SK-N-SH treated with all-trans-retinoic acid at 6 μM for 48 hours (cell line): Measurements from ENCODE around the gene AHRR.

Experiments used
- ARNTL ChIP-seq: fragments of 450-650 bp; formaldehyde crosslinking; IDR thresholded peaks from 2 replicates; pipeline ENCODE4 v1.5.0; 2020; ENCODE audit warnings: low read depth, mild to moderate bottlenecking, moderate library complexity, borderline replicate concordance
- ZFP3 ChIP-seq: fragments of 250-450 bp; sonication (Bioruptor Pico); IDR thresholded peaks from 2 replicates; pipeline ENCODE4 v1.5.0; 2020; ENCODE audit warnings: mild to moderate bottlenecking, moderate library complexity
- ZNF8 ChIP-seq: fragments of 450-650 bp; formaldehyde crosslinking; IDR thresholded peaks from 2 replicates; pipeline ENCODE4 v1.5.0; 2020; ENCODE audit warnings: mild to moderate bottlenecking, moderate library complexity
- TF ChIP-seq, protein P1 (sequence below): fragments of 250-450 bp; sonication (Bioruptor Pico); IDR thresholded peaks from 2 replicates; pipeline ENCODE4 v1.5.1; 2021; ENCODE audit warnings: mild to moderate bottlenecking, moderate library complexity
- TF ChIP-seq, protein P2 (sequence below): fragments of 250-450 bp; sonication (Bioruptor Pico); IDR thresholded peaks from 2 replicates; pipeline ENCODE4 v1.8.0; 2020; ENCODE audit warnings: mild to moderate bottlenecking, moderate library complexity, borderline replicate concordance

DNA sequence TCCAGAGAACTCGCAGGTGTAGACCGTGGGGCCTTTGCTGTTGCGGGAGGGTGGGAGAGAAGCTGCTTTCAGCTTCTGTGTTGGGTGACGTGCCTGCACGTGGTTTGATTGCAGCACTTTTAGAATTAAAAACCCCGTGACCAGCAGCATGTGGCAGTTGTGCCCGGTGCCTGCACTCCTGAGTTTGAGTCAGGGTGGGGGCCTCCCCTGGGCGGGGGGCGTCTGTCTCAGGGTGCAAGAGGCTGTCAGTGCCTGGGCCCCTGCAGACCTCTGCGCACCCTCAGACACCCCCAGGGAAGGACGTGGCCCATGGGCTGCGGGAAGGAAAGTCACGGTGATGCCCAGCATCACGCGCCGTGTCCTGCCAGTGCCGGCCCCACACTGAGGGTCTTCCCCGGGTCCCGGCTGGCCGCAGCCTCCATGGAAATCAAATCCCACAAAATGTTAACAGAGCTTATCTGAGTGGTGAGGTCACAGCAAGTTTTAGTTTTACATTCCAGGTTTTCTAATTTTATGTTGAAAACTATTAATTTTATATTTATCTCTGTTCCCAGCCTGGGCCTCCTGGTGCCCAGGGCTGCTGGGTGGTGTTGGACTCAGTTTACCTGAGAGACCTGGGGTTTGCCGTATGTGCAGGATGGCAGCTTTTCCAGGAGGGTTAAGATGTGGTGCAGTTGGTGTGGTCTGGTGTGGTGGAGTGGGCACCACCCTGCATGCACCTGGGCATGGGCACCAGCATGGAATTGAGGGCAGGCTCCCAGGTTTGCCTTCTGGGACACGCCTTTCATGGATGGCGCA is 33.3 kb downstream of the AHRR start:
- TF ChIP-seq ARNTL (CRISPR knock-in tag) (no peak), ZFP3 (CRISPR knock-in tag) (no peak), ZNF8 (CRISPR knock-in tag) (no peak)
- TF ChIP-seq, protein P1, sequence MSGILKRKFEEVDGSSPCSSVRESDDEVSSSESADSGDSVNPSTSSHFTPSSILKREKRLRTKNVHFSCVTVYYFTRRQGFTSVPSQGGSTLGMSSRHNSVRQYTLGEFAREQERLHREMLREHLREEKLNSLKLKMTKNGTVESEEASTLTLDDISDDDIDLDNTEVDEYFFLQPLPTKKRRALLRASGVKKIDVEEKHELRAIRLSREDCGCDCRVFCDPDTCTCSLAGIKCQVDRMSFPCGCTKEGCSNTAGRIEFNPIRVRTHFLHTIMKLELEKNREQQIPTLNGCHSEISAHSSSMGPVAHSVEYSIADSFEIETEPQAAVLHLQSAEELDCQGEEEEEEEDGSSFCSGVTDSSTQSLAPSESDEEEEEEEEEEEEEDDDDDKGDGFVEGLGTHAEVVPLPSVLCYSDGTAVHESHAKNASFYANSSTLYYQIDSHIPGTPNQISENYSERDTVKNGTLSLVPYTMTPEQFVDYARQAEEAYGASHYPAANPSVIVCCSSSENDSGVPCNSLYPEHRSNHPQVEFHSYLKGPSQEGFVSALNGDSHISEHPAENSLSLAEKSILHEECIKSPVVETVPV (CRISPR knock-in tag) = no peak
- TF ChIP-seq, protein P2, sequence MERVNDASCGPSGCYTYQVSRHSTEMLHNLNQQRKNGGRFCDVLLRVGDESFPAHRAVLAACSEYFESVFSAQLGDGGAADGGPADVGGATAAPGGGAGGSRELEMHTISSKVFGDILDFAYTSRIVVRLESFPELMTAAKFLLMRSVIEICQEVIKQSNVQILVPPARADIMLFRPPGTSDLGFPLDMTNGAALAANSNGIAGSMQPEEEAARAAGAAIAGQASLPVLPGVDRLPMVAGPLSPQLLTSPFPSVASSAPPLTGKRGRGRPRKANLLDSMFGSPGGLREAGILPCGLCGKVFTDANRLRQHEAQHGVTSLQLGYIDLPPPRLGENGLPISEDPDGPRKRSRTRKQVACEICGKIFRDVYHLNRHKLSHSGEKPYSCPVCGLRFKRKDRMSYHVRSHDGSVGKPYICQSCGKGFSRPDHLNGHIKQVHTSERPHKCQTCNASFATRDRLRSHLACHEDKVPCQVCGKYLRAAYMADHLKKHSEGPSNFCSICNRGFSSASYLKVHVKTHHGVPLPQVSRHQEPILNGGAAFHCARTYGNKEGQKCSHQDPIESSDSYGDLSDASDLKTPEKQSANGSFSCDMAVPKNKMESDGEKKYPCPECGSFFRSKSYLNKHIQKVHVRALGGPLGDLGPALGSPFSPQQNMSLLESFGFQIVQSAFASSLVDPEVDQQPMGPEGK (CRISPR knock-in tag) = no peak
